GM12864 (cell line): ENCODE data around the gene LTBP2.

Experiments used
- DNase-seq: peaks from one replicate; pipeline ENCODE4 v3.0.0-alpha.2; 2011; ENCODE audit warnings: low read depth
- H3K4me3 ChIP-seq: 2 replicates; pipeline ENCODE4 v1.5.1; 2011; ENCODE audit warnings: mild to moderate bottlenecking, low read depth, low read length, control low read depth
- TF ChIP-seq, protein P1 (sequence below): IDR thresholded peaks from 2 replicates; pipeline ENCODE4 v1.5.1; 2011; ENCODE audit warnings: low read depth, mild to moderate bottlenecking, moderate library complexity, low read length, control low read depth, inconsistent platforms; ENCODE audit errors: missing control alignments

LTBP2 gene

DNA sequence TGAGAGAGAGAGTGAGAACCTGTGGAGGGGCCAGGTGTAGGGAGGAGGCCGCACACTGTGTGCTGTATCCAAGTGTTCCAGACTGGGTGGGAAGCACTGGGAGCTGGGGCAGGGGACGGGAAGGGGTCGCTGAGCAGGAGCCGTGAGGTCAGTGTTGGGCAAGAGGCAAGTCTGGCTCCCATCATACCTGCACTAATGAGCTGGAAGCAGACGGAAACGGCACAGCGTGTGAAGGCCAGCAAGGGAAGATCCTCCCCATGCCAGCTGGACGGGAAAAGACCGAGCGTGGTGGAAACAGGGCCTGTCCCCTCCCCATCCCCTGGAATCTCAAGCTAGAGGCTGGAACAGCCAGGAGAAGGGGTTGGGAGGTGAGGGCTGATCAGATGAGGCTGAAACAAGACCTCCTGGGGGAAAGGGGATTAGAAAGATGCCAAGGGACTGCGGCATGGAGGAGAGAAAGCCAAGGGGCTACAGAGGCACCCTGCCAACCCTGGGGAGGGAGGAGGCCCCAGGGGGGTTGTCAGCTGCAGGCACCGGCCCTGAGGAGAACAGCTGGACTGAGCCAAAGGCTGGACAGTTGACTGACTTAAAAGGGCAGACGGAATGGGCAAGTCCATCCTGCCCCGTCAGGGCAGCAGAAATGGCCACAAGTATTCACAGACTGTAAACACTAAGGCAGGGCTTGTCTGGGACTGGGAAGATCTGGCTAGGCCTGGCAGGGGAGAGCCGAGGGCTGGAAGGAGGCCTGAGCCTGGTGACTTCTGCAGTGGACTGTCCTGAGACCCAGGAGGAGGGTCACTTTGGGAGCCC lies 19.0 kb upstream of the LTBP2 start:
- H3K4me3 ChIP-seq = no peak overlapping the region
- no peak for DNase-seq
- TF ChIP-seq, protein P1, sequence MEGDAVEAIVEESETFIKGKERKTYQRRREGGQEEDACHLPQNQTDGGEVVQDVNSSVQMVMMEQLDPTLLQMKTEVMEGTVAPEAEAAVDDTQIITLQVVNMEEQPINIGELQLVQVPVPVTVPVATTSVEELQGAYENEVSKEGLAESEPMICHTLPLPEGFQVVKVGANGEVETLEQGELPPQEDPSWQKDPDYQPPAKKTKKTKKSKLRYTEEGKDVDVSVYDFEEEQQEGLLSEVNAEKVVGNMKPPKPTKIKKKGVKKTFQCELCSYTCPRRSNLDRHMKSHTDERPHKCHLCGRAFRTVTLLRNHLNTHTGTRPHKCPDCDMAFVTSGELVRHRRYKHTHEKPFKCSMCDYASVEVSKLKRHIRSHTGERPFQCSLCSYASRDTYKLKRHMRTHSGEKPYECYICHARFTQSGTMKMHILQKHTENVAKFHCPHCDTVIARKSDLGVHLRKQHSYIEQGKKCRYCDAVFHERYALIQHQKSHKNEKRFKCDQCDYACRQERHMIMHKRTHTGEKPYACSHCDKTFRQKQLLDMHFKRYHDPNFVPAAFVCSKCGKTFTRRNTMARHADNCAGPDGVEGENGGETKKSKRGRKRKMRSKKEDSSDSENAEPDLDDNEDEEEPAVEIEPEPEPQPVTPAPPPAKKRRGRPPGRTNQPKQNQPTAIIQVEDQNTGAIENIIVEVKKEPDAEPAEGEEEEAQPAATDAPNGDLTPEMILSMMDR = no peak

DNA sequence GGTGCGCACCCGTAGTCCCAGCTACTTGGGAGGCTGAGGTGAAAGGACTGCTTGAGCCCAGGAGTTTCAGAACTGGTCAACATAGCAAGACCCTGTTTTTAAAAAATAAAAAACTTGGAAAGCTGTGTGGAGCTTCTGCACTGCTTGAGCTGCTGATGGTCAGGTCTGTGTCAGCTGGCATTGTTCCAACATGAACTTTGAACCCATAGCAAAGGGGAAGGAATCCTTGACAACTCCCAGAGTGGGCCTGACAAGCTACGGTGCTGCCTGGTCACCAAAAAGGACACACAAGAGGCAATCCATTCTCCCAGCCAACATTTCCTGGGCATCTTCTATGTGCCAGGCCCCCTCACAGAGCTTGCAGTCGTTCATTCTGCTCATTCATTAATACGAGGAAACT lies 16.4 kb upstream of the LTBP2 start:
- DNase-seq = no peak
- TF ChIP-seq, protein P1 = no peak
- no peak overlapping the region for H3K4me3 ChIP-seq

DNA sequence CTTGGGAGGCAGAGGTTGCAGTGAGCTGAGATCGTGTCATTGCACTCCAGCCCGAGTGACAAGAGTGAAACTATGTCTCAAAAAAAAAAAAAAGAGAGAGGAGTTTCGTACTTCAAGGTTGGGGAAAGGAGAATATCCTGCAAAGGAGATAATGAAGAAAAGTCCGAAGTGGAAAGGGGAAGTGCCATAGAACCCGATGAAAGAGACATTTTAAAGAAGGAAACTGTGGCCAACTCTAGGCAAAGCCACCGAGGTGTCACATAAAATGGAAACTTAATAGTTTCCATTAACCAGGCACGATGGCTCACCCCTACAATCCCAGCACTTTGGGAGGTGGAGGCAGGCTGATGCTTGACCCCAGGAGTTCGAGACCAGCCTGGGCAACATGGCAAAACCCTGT lies 15.0 kb upstream of the LTBP2 start:
- DNase-seq = no peak
- TF ChIP-seq, protein P1 = no peak
- no peak overlapping the region for H3K4me3 ChIP-seq

DNA sequence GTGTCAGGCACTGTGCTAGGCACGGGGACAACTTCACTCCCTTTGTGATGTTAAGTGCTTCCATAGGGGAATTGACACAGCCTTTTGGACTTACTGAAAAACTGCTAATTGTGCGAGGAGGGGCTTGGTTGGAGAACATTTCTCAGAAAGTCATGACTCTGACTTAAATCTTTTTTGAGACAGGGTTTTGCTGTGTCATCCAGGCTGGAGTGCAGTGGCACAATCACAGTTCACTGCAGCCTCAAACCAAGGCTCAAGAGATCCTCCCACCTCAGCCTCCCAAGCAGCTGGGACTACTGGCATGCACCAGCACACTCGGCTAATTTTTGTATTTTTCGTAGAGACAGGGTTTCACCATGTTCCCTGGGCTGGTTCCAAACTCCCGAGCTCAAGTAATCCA lies 10.2 kb upstream of the LTBP2 start:
- DNase-seq = no peak
- TF ChIP-seq, protein P1 = no peak

DNA sequence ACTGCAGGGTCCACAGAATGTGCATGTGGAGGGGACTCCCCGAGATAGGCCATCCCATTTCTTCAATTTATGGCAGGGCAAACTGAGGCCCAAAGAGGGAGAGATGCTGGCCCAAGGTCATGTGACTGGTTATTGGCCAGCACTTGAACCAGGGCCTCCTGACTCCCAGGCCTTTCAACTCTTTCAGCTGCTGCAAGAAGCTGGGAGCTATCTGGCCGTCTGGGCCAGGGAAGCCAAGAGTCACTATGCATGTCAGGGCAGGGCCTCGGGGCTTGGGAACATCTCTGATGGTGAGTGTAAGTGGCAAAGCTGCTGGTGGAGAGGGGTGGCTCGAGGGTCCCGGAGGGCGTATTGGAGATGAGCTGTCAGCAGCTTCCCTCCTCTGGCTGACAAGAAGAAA lies 9.5 kb upstream of the LTBP2 start:
- TF ChIP-seq, protein P1 = no peak
- DNase-seq = no peak
- no peak overlapping the region for H3K4me3 ChIP-seq

More for the DNA sequence above, 10.2 kb upstream of the LTBP2 start:
- no peak overlapping the region for H3K4me3 ChIP-seq

DNA sequence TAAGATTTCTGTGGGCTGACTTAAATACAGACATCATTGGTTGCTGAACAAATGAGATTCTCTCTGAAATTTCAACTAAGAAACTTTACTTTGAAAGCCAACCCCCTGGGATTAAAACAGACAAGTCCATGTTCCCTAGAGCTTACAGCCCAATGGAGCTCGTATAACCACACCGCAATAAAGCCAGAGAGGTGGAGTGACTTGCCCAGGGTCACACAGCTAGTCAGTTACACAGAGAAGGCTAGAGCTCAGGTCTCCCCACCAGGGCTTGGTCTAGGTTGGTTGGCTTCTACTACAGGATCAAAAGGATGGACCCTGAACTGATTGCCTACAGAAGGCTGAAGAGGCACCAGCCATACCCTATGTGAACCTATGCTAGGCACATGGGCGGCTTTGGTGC lies 8.9 kb upstream of the LTBP2 start:
- TF ChIP-seq, protein P1 = no peak
- H3K4me3 ChIP-seq = no peak overlapping the region
- DNase-seq = no peak

DNA sequence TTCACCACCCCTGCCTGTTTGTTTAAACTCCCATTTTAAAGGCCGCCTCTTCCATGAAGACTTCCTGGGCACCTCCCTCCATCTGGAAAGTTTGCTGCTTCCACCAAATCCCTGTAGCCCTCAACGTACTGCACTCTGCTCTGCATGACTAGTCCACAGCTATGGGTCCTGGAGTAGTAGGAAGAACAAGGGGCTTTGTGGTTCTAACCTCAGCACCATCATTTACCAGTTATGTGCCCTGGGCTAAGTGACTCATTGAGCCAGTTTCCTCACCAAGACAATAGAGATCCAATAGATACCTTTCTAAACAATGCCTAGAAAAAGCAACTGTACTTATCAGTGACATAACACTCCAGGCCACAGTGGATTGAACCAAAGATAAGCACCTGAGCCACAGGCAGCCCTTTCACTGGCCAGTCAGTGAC lies 8.5 kb upstream of the LTBP2 start:
- TF ChIP-seq, protein P1 = no peak
- no peak for DNase-seq
- H3K4me3 ChIP-seq = no peak overlapping the region
